Heart right ventricle (tissue), 16 donors: ENCODE measurements around the gene EPN1. TPM values are rescaled to one million over a fixed set of nuclear protein-coding genes. Genes with fewer than 3 reads are reported as not detected.

ENCODE experiments used
- ATAC-seq, 8 donors: fragments of 200-7000 bp; cut with Tn5 transposase; one replicate each; pipeline ENCODE4 v1.9.1; 2020; ENCODE audit warnings: mild to moderate bottlenecking in 8 of 8, moderate library complexity in 8 of 8, moderate number of reproducible peaks in 1 of 8
- DNase-seq, 2 donors: peaks; one replicate each; pipeline ENCODE4 v3.0.0-alpha.2; 2020
- H3K27ac ChIP-seq, 10 donors: fragments of 200-600 bp; sonication (generic) in 2 of 10; one replicate each; pipeline versions ENCODE4 v1.5.0 to v1.8.0; 2020 to 2022; ENCODE audit warnings: mild to moderate bottlenecking in 3 of 10
- H3K27me3 ChIP-seq, 7 donors: fragments of 200-600 bp; one replicate each; pipeline ENCODE4 v1.8.0; 2021 to 2022; ENCODE audit warnings: mild to moderate bottlenecking in 2 of 7
- H3K36me3 ChIP-seq, 9 donors: fragments of 200-600 bp; sonication (generic) in 1 of 9; one replicate each; pipeline versions ENCODE4 v1.5.0 to v1.8.0; 2020 to 2022; ENCODE audit warnings: mild to moderate bottlenecking in 2 of 9
- H3K4me1 ChIP-seq, 9 donors: fragments of 200-600 bp; sonication (generic) in 1 of 9; one replicate each; pipeline versions ENCODE4 v1.5.0 to v1.8.0; 2020 to 2022; ENCODE audit warnings: mild to moderate bottlenecking in 4 of 9
- H3K4me3 ChIP-seq, 10 donors: fragments of 200-600 bp; sonication (generic) in 2 of 10; one replicate each; pipeline versions ENCODE4 v1.5.0 to v1.8.0; 2020 to 2022; ENCODE audit warnings: mild to moderate bottlenecking in 7 of 10, moderate library complexity in 2 of 10
- H3K9me3 ChIP-seq, 11 donors: fragments of 200-600 bp in 10 of 11; sonication (generic) in 2 of 11; one replicate each; pipeline versions ENCODE4 v1.5.0 to v1.8.0; 2013 to 2022; ENCODE audit warnings: mild to moderate bottlenecking in 2 of 11, control low read depth in 1 of 11, moderate library complexity in 1 of 11
- CTCF ChIP-seq, 9 donors: fragments of 200-600 bp; sonication (generic) in 2 of 9; IDR thresholded peaks; one replicate each; pipeline versions ENCODE4 v1.5.0 to v1.8.0; 2021 to 2022; ENCODE audit warnings: antibody characterized with exemption in 9 of 9, mild to moderate bottlenecking in 5 of 9, moderate library complexity in 1 of 9
- WGBS, 2 donors: extraction: QIAGEN DNeasy Blood & Tissue Kit; methylation state at CpG; one replicate each; pipeline ENCODE4 v1.1.7; 2013; ENCODE audit warnings: inconsistent platforms in 1 of 2; 5-methylcytosine and 5-hydroxymethylcytosine counted together
- intact Hi-C, 10 donors: fragments of 100-400 bp; cut with DNase I; formaldehyde crosslinking; loops; one replicate each; pipeline versions ENCODE4 v1.11.1 to v1.14.2; 2022
- polyA plus RNA-seq, 2 donors: library from polyadenylated mRNA; stranded (reverse); fragments of 200-250 nt; gene quantifications; one replicate each; pipeline ENCODE4 v1.2.3, GENCODE V29; 2013
- total RNA-seq, 10 donors: library from RNA; stranded (reverse); fragmentation: NEBNext Ultra II Directional in 3 of 10; extraction: Animal tissue kit (Norgen Biotek cat#: 25700) in 3 of 10; gene quantifications; one replicate each; pipeline versions ENCODE4 v1.2.1 to v1.2.4, GENCODE V29; 2021 to 2023
- donor health status: Arrhythmogenic right ventricular cardiomyopathy.
- donor health status: ischemic (EF 13 %, LVEDD 7.1; RV severe dilation, severe dysfunction).
- donor health status: healthy with polysubstance abuse.
- donor health status: DM: no; HTN: yes; CAD: no.
- donor health status: DM: no; HTN: no; CAD: no.
- donor health status: ischemic (EF 25% LVEDD 6.9; RV normal size, moderate dysfunction).
- donor health status: ischemic (EF 25% LVEDD 5.7; RV mildly dilated, moderate dysfunction).
- donor health status: healthy.
- donor health status: DM: yes; HTN: yes; CAD: no.
- donor health status: Ischemic cardiomyopathy.
- donor health status: ischemic (EF 35%, LVEDD 5.7; RV mildly dilated, moderate dysfunction).
- donor health status: nonischemic (EF 11% LVEDD 7.7; RV severe dilation, severe dysfunction).
- donor health status: DM: yes; HTN: yes; CAD: no.
- donor health status: PGD.
- donor health status: ischemic (EF 29% LVEDD 5.4; RV normal size, mild dysfunction).
- donor health status: nonischemic (EF 23%, LVEDD 6.1; RV moderate dilation, normal function).

The EPN1 gene
- total and polyA plus RNA-seq, 12 donors = 127 to 305 (median 138) TPM

DNA sequence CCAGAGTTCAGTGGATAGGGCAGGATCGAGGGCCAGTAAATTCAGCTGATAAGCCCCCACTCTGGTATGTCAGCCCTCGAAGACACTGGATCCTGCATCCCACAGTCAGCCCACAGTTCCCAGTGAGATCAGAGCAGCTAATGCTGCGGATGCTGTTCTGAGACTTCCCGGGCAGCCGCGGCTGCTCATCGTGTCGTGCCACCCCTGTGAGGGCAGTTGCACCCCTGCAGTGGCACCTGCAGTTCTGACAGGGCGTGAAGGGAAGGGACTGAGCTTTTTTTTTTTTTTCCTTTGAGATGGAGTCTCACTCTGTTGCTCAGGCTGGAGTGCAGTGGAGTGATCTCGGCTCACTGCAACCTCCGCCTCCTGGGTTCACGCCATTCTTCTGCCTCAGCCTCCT lies 7.5 kb upstream of the EPN1 start:
- intact Hi-C loops = no loop called here
- peaks cover 0 to 15% (median 4%) of the 10 kb centered on the region in 9 donors for H3K4me1 ChIP-seq
- H3K27ac ChIP-seq = no peak overlapping the region
- no peak for TF ChIP-seq CTCF (IDR thresholded peaks at IDR 0.05)
- H3K27me3 ChIP-seq = no peaks in the 10 kb centered on the region
- H3K36me3 ChIP-seq = peaks cover 0 to 97% (median 60%) of the 10 kb centered on the region in 9 donors
- DNase-seq (no peak), ATAC-seq (no peak)
- WGBS, 2 donors = 76 to 77% methylated on average over 12 of the region's 12 CpGs
- no peaks in the 10 kb centered on the region for H3K9me3 ChIP-seq
- no peak overlapping the region for H3K4me3 ChIP-seq

DNA sequence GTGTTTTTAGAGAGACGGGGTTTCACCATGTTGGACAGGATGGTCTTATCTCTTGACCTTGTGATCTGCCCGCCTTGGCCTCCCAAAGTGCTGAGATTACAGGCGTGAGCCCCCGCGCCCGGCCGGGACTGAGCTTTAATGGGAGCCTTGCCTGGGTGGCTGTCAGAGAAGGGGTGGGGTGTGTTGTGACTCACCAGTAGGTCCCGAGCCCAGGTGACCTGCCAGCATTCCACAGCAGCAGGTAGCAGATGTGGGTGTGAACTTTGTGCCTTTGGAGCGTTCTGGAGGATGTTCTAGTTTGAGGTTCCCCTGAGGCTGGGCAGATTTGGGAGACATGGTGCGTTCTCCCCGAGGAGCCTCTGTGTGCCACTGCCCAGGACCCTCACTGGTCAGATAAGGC lies 7.1 kb upstream of the EPN1 start:
- H3K27ac ChIP-seq = no peak overlapping the region
- WGBS, 2 donors = 55 to 62% methylated on average over 11 of the region's 11 CpGs
- intact Hi-C loops = no loop called here
- no peak overlapping the region for H3K4me3 ChIP-seq
- peaks cover 0 to 15% (median 4%) of the 10 kb centered on the region in 9 donors for H3K4me1 ChIP-seq
- H3K27me3 ChIP-seq = no peaks in the 10 kb centered on the region
- TF ChIP-seq CTCF (IDR thresholded peaks at IDR 0.05) = no peak
- no peak for DNase-seq
- peaks cover 0 to 97% (median 56%) of the 10 kb centered on the region in 9 donors for H3K36me3 ChIP-seq
- H3K9me3 ChIP-seq = no peaks in the 10 kb centered on the region
- ATAC-seq = no peak

DNA sequence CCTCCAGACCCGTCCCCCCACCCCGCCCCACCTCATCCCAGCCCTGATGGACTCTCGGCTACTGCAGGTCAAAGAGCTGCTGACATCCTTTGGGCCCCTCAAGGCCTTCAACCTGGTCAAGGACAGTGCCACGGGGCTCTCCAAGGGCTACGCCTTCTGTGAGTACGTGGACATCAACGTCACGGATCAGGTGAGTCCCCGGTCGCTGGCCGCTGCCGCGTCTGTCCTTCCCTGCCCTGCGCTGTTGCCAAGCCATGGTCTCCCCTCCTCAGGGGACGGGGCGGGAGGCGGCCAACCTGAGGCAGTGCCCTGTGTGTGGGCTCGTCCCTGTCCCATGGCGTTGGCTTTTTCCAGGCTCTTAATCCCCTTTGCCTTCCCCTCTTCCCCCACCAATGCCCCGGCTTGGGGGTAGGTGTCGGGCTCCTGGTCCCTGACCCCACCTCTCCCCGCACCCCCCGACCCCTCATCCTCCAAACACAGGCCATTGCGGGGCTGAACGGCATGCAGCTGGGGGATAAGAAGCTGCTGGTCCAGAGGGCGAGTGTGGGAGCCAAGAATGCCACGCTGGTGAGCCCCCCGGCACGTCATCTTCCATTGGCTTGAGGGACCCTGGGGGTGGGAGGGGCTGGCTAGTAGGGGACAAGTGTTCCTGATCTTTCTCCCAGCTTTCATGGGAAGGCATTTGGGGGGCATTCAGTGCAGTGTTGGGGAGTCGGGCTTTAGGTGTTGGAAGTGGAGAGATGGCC lies 6.2 kb upstream of the EPN1 start:
- Histone ChIP-seq H3K27me3 (no peaks in the 10 kb centered on the region), H3K36me3 (peaks cover 0 to 97% (median 48%) of the 10 kb centered on the region in 9 donors), H3K9me3 (no peaks in the 10 kb centered on the region), H3K27ac (no peak overlapping the region), H3K4me3 (no peak overlapping the region), H3K4me1 (peaks cover 0 to 15% (median 6%) of the 10 kb centered on the region in 9 donors)
- no peak for TF ChIP-seq CTCF (IDR thresholded peaks at IDR 0.05)
- ATAC-seq (no peak), DNase-seq (no peak)
- 87 to 89% methylated on average over 30 of the region's 30 CpGs for WGBS, 2 donors
- intact Hi-C loops = no loop called here

DNA sequence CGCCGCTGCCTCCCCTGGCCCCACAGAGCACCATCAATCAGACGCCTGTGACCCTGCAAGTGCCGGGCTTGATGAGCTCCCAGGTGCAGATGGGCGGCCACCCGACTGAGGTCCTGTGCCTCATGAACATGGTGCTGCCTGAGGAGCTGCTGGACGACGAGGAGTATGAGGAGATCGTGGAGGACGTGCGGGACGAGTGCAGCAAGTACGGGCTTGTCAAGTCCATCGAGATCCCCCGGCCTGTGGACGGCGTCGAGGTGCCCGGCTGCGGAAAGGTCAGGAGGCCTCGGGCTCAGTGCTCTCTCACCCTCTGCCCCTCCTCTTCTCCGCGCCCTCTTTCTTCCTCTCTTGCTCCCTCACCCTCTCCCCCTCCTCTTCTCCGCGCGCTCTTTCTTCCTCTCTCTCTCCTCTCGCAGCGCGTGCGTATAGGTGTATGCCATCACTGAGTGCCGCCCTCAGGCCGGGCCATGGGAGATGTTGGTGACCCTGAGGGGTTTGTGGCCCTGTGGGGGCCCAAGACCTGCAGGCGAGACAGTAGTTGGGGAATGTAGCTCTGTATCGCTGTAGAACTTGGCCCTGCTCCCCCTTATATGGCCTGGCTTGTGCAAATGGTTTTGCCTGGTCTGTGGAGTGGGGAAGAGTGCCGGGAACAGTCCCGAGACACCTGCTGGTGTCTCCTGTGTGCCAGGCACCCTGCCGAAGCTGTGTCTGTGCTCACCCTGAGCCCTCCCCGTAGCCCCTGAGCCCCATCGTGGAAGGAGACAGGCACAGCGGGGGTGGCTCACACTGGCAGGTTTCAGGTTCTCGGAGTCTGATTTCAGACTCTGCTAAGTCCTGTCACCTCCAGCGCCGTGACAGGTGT lies 5.4 kb upstream of the EPN1 start:
- no peaks in the 10 kb centered on the region for H3K9me3 ChIP-seq
- DNase-seq (no peak), ATAC-seq (no peak)
- intact Hi-C loops = no loop called here
- TF ChIP-seq CTCF (IDR thresholded peaks at IDR 0.05) = no peak
- no peak overlapping the region for H3K4me3 ChIP-seq
- peaks cover 0 to 92% (median 39%) of the 10 kb centered on the region in 9 donors for H3K36me3 ChIP-seq
- H3K4me1 ChIP-seq = peaks cover 0 to 20% (median 12%) of the 10 kb centered on the region in 9 donors
- no peak overlapping the region for H3K27ac ChIP-seq
- H3K27me3 ChIP-seq = no peaks in the 10 kb centered on the region
- 87 to 88% methylated on average over 43 of the region's 43 CpGs for WGBS, 2 donors
